ENCODE data around the gene DNAJC25.
"Not testable (repeated sequence)": the region's sequence is repeated elsewhere in the genome, so short reads cannot be mapped to it uniquely, and the experiment has no call there.

The DNAJC25 gene

DNA sequence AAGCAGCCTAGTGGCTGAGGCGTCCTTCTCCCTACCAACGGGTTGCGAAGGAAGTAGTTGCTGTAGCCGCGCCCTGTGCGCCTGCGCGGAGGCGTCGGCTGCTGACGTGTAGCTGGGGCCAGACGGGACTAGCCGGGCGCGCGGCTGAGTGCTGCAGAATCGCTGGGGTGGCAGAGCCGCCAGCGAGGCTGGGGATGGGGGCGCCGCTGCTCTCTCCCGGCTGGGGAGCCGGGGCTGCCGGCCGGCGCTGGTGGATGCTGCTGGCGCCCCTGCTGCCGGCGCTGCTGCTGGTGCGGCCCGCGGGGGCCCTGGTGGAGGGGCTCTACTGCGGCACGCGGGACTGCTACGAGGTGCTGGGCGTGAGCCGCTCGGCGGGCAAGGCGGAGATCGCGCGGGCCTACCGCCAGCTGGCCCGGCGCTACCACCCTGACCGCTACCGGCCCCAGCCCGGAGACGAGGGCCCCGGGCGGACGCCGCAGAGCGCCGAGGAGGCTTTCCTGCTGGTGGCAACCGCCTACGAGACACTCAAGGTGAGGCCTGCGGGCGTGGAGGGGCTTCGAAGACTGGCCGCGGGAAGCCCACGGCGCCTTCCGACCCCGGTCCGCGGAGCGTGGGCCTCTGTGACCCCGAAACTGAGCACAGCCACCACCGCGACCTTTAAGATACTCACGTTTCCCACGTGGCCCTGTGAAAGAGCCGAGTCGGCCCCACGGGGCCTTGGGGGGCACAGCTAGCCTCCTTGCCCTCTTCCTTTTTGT lies at the start of gene DNAJC25:
Gene DNAJC25, plus strand, starts transcription at position 121 of the 758 bp plus-strand sequence. Its CDS starts 74 bp downstream, at position 195.
- FAIRE-seq = no peak

DNA sequence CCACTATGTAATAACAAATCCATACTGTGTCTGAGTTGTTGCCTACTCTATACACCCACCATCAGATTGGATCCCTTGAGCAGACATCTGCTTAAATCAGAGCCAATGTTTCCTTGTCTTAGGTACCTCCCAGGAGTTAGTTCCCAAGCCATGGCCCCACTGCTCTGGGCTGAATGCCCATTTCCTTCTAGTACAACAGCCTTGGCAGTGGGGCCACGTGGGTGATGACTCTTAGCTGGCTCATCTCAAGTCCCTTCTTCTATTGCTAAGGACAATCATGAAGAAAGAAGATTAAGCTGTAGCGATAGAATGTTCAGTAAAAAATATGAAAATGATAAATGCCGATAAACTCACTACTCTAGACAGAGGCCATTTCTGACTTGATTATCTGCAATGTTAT lies 48.2 kb upstream of the DNAJC25 start:
- no peak for FAIRE-seq

DNA sequence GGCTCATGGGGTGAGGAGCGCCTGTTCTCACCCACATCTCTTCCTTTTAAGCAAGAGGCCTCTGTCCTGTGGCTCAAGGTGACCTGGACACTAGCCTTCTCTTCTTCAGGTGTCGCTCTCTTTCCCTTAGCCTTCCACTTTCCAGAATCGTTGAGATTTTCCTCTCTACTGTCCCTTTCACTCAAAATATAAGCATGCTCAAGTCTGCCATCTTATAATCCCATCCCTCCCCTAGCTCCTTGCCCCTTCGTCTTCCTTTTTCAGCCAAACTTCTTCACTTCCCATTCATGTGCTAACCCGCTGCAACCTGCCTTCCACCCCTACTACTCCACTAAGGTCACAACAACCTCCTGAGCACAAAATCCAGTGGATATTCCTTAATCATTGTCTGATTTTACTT lies 44.8 kb upstream of the DNAJC25 start:
- FAIRE-seq = no peak

DNA sequence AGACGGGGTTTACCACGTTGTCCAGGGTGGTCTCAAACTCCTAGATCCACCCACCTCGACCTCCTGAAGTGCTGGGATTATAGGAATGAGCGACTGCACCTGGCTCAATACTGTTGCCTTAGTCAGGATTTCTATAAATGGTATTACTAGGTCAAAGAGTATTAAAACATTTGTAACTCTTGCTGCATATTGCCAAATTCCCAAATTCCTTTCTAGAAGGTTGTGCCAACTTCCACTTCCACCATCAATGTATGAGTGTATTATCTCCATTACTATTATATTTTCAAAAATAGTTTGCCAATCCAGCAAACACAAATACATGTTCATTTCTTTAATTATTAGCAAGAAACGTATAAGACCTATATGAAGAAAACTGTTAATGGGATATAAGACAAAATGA lies 42.3 kb upstream of the DNAJC25 start:
- FAIRE-seq = no peak

DNA sequence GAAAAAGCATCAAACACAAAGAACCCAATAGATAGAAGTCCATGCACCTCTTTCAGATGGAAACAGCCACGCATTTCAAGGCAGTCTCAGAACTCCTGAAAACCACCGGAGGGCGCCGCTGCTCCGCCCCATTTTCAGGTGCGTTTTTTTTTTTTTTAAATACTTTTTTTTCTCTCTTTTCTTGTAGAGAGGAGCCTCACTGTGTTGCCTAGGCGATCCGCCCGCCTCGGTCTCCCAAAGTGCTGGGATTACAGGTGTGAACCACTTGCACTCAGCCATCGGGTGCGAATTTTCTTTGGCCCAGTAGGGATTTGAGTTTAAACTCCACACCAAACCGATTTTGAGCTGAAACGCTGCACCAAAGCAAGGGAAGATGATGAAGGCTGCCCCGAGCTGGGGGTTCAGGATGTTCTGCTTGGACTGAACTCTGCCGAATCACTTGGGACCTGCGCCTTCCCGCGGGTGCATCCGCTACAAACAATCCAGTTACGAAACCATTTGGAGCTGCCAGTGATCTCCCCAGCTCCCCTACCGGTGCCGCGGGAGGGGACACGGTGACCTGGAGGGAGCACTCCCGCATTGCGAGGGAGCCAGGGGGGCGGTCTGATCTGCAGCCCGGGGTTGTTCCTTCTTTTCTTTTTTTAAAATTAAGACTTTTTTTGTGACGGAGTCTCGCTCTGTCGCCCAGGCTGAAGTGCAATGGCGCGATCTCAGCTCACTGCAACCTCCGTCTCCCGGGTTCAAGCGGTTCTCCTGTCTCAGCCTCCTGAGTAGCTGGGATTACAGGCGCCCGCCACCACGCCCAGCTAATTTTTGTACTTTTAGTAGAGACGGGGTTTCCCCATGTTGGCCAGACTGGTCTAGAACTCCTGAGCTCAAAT lies 33.0 kb upstream of the DNAJC25 start:
- FAIRE-seq = no peak

DNA sequence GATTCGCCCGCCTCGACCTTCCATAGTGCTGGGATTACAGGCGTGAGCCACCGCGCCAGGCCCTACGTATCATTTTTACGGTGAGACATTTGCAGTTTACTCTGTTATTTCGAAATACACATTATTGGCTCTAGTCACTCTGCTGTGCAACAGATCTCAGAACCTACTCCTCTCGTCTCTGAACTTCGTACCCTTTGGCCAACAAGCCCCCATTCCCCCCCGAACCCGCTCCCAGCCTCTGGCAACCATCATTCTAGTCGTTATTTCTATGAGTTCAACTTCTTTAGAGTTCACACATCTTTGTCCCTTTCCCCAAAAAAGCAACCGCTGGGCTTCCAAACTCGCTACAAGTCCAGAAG lies 32.4 kb upstream of the DNAJC25 start:
- FAIRE-seq = no peak

DNA sequence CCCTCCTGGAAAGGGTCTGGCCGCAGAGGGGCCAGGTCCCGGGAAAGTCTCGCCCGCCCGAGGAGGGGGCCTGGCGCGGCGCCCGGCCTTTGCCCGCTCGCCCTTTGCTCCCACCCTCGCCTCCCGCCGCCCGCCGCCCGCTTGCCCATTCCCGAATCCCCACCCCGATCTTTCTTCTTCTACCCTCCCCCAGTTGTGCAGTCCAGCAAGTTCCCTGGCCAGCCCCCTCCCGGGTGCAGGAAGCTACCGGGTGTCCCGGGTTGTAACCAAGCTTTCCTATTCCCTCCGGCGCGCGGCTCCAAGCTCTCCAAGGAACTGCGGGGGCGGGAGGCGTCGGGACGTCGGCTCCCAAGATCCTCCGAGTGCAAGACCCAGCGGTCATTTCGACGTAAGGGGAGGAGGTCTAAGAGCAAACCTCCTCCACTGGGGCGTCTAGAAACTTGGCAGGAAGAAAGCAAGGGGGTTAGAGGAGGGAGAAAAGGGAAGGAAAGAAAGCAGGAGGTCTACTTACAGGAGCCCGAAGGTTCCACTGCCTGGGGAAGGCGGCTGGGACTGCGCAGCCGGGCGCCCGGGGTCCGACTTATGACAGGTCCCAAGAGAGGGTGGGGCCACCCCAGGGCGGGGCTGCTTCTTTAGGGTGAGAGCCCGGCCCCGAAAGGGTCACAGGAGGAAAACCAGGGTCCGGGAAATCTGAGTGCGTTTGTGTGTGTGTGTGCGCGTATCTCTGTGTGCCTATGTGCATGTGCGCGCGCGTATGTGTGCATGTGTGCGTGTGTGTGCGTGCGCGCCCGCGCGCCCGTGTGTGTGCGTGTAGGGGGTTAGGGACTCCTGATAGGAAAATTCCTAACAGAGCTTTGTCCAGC lies 31.8 kb upstream of the DNAJC25 start, which contains the start of gene PTGR1:
Gene PTGR1, minus strand, starts transcription at position 556 of the 863 bp plus-strand sequence. CDS start 2,225 bp downstream, outside the sequence.
- no peak for FAIRE-seq

DNA sequence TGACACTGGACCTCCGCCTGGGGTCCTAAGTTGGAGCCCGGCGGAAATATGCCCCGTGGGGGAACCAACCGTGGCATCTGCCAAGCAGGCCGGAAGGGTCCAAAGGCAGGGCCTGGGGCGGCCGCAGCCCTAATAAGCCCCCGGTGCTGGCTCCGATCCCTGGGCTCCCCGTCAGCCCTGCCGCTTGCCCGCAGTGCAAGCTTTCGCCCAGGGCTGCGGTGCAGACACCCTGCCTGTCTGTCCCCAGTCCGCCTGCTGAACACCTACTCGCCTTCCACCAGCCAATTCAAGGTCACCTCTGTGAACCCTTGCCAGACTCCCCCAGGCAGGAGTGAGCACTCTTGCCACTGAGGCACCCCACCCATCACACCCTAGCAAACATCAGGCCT lies 31.2 kb upstream of the DNAJC25 start:
- no peak for FAIRE-seq

DNA sequence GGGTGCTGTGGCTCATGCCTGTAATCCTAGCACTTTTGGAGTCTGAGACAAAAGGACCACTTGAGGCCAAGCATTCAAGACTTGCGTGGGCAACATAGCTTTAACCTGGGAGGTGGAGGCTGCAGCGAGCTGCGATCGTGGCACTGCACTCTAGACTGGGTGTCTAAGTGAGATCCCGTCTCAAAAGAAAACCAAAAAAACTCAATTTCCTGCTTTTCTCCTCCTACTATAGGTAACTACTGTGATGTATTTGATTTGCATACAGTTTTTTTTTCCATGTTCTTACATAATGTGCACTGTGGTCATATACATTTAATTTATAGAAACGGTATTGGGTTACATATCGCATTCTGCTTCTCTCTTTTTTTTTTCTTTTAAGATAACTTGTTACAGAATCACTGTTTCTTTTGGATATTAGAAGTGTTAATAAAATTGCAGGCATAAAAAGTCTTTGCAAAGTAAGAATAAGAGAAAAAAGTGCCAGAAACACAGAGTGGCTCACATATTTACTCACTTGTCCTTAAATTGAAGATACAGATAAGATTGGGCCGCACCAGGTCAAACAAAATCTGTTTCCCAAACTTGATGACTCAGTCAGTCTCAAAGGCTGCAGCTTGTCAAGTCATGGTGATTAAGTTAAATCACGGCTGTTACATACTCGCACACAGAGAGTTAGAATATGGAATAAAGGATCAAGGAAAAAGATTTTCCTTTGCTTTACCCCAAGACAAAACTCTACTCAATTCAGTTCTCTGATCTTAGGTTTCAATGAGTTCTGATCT lies 29.7 kb upstream of the DNAJC25 start:
- FAIRE-seq = no peak

DNA sequence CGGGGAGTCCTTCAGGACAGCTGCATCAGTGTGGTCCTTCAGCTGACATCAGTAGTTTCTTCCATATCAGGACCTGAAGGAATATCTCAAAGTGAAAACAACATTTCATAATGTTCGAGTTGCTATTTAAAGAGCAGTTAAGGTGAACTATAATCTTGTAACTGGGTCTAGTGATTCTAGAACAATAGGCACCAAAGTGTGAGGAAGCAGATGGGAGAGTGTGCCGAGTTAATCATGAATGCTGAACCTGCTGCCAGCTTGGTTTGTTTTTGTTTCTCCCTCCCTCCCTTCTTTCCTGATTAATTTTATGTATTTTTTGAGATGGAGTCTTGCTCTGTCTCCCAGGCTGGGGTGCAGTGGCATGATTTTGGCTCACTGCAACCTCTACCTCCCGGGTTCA lies 28.1 kb upstream of the DNAJC25 start:
- FAIRE-seq = no peak

DNA sequence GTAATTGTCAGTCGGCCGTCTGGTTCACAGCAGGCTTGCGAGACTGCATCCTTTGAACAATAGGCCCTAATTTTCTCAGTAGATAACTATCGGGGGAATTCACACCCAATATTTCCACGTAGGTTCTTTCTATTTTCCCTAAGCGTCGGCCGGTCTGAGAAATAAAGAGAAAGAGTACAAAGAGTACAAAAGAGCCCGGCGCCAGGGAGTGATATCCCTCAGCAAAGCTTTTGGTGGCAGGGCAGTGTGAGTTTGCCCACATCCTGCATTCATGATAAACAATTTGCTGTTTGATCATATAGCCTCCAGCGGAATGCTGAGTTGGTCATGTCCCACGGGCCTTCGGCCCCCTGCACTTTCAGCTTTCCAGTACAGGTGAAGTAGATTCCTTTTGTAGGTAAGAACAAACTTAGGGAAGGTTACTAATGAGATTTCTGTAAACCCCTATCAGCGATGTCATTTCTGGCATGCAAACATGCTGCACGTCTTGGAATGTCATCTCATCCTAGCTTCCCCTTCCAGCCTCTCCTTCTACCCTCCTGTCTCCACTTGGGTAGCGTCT lies 27.0 kb upstream of the DNAJC25 start:
- FAIRE-seq = no peak

DNA sequence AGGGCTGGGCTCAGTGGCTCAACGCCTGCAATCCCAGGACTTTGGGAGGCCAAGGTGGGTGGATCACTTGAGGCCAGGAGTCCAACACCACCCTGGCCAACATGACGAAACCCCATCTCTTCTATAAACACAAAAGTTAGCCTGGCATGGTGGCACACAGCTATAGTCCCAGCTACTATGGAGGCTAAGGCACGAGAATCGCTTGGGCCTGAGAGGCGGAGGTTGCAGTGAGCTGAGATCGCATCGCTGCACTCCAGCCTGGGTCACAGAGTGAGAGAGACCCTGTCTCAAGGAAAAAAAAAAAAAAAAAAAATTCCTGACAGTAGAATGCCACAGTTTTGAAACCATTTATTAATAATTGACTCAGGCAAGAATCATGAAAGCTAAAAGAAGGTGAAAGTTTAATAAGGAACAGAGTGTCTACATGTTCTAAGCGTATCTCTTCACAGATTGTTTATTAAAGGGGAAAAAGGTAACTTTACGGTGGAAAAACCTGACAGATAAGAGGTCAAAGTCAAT lies 26.0 kb upstream of the DNAJC25 start:
- FAIRE-seq = no peak

DNA sequence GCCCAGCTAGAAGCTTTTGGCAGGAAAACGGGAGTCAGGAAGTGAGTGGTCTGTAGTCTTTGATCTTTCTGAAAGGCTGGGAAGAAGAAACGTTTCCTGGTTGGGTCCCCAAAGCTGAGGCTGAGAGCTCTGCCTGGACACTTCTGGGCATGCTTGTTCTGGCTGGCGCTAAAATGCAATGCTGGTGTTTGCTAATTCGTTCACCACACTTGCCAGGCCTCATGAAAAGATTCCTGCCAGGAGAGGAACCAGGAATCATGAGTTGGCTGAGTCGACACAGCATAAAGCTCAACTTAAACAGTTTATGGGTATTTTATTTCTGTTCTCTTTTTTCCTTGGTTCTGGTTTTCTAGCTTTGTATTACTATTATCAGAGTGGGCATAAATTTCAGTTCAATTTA lies 21.0 kb upstream of the DNAJC25 start:
- no peak for FAIRE-seq

DNA sequence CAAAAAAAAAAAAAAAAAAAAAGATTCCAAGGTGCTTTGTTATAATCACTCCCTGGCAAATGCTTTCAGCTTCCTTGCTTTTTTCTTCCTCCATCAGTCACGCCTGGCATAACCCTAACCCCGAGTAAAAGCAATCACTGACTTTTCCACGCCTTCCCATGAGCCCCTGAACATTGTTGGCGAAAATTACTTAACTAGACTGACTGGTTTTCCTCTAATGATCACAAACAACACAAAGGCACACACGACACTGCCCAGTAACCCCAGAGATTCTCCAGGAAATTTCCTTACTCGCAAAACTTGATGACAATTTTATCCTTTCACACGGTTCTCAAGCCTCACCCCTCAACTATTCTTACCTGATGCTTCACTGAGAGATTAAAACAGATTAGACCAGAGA lies 20.3 kb upstream of the DNAJC25 start:
- no peak for FAIRE-seq

DNA sequence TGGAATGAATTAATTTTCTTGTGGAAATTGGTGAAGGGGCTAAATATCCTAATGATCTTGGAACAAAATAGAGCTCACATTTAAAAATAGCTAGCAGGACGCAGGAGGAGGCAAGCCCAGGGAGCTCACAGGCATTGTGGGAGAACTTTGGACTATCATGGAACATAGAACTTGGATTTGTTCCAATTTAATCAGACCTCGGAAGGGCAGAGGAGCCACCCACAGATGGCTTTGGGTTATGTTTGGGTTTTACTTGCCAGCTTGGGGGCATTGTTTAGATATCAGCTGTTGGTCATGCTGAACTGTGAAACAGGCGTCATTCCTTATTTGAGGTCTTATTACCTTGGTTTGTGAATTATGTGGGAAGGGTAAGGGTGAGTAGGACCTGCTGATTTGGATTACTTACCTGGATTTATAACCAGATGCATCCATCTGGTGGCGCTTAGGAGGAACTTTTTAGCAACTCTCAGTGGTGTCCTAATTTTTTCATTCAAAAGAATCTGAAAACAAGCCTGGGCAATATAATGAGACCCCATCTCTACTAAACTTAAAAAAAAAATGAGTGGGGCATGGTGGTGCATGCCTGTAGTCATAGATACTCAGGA lies 17.6 kb upstream of the DNAJC25 start:
- FAIRE-seq = no peak

DNA sequence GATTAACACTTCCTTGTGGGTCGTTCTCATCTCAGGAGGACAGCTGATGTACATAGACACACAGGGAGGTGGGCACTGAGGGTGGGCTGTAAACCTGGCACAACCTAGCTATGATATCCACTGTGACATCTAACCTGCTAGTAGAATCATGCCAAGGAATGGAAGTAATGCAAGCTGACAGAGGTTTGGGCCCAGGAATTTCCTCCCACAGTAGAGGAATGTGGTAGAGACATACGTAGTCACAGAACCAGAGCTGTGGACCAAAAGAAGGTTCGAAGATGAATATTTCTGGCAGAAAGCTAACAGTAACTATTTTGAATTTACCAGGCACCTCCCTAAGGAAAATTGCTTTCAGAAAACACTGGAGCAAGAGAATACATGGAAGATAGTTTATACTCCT lies 15.2 kb upstream of the DNAJC25 start:
- FAIRE-seq = no peak

DNA sequence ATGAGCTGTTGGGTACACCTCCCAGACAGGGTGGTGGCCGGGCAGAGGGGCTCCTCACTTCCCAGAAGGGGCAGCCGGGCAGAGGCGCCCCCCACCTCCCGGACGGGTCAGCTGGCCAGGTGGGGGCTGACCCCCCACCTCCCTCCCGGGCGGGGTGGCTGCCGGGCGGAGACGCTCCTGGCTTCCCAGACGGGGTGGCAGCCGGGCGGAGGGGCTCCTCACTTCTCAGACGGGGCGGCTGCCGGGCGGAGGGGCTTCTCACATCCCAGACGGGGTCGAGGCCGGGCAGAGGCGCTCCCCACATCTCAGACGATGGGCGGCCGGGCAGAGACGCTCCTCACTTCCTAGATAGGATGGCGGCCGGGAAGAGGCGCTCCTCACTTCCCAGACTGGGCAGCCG lies 13.8 kb upstream of the DNAJC25 start:
- FAIRE-seq = not testable (repeated sequence)

DNA sequence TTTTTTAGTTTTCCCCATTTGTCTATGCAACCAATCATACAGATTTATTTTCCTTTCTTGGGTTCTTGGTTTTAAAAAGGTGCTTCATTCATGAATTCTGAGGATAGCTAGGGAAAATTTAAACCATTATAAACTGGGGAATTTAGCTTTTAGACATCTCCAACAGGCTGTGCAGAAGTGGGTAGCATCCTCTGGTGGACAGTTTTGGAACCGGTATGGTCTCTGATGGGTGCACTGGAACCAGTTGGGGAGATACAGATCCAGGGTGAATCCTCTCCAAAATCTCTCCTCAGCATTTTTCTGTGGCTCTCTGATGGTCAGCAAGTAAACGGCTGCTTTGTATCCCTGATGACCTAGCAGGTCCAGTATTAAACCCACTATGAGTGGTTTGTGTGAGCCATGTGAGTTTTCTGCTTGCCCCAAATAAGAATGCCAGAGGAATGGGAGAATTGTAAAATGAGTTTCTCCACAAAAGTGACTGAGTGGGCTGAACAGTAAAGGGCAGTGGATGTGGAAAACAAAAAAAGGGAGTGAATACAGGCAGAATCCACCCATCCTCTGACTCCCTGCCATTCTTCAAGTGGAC lies 9.1 kb upstream of the DNAJC25 start:
- no peak for FAIRE-seq

DNA sequence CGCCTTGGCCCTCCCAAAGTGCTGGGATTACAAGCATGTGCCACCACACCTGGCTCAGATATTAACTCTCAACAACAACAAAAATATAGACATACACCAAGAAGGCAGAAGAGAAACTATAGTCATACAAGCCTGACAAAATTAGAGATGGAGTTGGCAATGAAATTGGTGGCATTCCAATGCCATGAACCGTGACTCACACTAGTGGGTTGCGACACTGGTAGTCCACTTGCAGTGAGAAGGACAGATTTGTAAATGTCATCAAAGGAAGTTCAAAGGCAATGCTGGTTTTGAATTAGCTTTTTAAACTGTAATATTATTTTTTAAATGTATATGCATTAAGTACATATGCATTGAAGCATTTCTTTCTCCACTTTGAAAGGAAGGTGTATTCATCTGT lies 8.5 kb upstream of the DNAJC25 start:
- FAIRE-seq = no peak

DNA sequence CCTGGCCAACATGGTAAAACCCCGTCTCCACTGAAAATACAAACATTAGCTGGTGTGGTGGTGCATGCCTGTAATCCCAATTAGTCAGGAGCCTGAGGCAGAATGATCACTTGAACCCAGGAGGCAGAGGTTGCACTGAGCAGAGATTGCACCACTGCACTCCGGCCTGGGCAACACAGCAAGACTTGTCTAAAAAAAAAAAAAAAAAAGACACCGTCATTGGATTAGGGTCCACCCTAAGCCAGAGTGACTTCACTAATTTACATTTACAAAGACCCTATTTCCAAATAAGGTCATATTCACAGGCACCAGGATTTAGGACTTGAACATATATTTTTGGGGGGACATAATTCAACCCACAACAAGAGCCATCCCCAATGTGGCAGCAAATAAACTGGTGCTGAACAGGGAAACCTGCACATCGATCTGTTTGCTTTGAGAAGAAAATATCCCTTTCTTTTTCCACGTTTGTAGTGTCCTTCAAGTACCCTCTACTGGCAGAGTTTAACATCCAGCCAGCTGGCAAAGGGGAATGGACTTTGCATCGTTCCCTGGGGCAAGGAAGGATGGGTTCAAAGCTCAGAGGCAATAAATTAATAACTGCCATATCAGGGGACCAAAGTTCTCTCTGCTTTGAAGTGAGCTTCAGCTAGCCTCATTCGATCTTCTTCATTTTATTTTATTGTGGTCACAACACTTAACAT lies 3.7 kb upstream of the DNAJC25 start:
- no peak for FAIRE-seq

Measured in islet of Langerhans (tissue), 1 donor.